Mucosa of stomach (tissue), 1 donor: ENCODE data around the gene SASH1.

Experiments
- H3K27me3 ChIP-seq: one replicate; pipeline ENCODE4 v1.7.0; 2013; ENCODE audit warnings: mild to moderate bottlenecking, low read length; ENCODE audit not compliant: control insufficient read depth, insufficient read depth
- H3K36me3 ChIP-seq: one replicate; pipeline ENCODE4 v1.7.0; 2013; ENCODE audit warnings: low read length; ENCODE audit not compliant: control insufficient read depth, insufficient read depth
- H3K4me1 ChIP-seq: one replicate; pipeline ENCODE4 v1.7.0; 2013; ENCODE audit warnings: mild to moderate bottlenecking, low read length; ENCODE audit not compliant: control insufficient read depth, insufficient read depth
- H3K4me3 ChIP-seq: one replicate; pipeline ENCODE4 v1.7.0; 2013; ENCODE audit warnings: low read length
- H3K9ac ChIP-seq: one replicate; pipeline ENCODE4 v1.7.0; 2013; ENCODE audit warnings: mild to moderate bottlenecking, low read length, moderate library complexity
- H3K9me3 ChIP-seq: one replicate; pipeline ENCODE4 v1.7.0; 2013; ENCODE audit warnings: mild to moderate bottlenecking, low read length, moderate library complexity; ENCODE audit not compliant: control insufficient read depth
- donor health status: Pancreatic carcinoma.

The SASH1 gene

DNA sequence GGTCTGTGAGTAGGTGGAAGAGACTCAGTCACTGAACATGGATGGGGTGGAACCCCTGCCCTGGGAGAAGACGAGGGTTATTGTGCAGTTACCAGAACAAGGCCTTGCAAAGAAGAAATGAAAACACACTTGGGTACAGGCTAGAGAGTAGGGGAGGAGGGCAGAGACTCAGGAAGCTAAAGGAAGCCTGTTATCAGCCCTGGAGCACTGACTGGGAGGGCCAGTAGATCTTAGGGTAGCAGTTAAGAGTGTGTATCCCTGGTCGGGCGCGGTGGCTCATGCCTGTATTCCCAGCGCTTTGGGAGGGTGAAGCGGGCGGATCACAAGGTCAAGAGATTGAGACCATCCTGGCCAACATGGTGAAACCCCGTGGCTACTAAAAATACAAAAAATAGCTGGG is 74.4 kb downstream of the SASH1 start:
- Histone ChIP-seq H3K4me1 (peaks cover 5% of the 10 kb centered on the region), H3K27me3 (no peaks in the 10 kb centered on the region), H3K9me3 (no peaks in the 10 kb centered on the region), H3K36me3 (no peaks in the 10 kb centered on the region), H3K9ac (no peak overlapping the region), H3K4me3 (no peak overlapping the region)

DNA sequence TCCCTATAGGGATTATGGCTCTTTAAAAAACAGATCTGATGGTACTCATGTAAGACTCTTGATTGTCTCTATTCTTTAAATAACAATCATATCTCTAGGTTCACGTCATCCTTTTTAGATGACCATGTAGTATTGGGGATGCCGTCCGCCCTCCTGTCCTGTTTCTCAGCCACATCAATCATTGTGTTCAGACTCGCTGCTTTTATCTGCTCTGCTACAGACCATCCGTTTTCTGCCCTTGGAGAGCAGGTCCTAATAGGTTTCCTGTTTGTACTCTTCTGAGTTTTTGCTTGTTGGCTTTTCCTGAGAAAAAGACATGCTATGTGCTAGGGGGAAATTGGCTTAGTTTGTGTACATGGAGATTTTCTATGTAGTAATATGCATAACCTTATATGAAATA is 76.8 kb downstream of the SASH1 start:
- Histone ChIP-seq H3K9ac (no peak overlapping the region), H3K4me1 (peaks cover 5% of the 10 kb centered on the region), H3K4me3 (no peak overlapping the region), H3K9me3 (no peaks in the 10 kb centered on the region), H3K36me3 (no peaks in the 10 kb centered on the region), H3K27me3 (no peaks in the 10 kb centered on the region)

GRCh38 chr6:148422085-148422484 is 79.4 kb downstream of the SASH1 start:
- no peak overlapping the region for H3K9ac ChIP-seq
- no peaks in the 10 kb centered on the region for H3K9me3 ChIP-seq
- H3K36me3 ChIP-seq: no peaks in the 10 kb centered on the region
- H3K4me3 ChIP-seq: no peak overlapping the region
- H3K4me1 ChIP-seq: no peaks in the 10 kb centered on the region
- H3K27me3 ChIP-seq: no peaks in the 10 kb centered on the region

GRCh38 chr6:148423133-148423532 is 80.5 kb downstream of the SASH1 start:
- Histone ChIP-seq H3K4me1 (no peaks in the 10 kb centered on the region), H3K9me3 (no peaks in the 10 kb centered on the region), H3K27me3 (no peaks in the 10 kb centered on the region), H3K4me3 (no peak overlapping the region), H3K36me3 (no peaks in the 10 kb centered on the region), H3K9ac (no peak overlapping the region)

DNA sequence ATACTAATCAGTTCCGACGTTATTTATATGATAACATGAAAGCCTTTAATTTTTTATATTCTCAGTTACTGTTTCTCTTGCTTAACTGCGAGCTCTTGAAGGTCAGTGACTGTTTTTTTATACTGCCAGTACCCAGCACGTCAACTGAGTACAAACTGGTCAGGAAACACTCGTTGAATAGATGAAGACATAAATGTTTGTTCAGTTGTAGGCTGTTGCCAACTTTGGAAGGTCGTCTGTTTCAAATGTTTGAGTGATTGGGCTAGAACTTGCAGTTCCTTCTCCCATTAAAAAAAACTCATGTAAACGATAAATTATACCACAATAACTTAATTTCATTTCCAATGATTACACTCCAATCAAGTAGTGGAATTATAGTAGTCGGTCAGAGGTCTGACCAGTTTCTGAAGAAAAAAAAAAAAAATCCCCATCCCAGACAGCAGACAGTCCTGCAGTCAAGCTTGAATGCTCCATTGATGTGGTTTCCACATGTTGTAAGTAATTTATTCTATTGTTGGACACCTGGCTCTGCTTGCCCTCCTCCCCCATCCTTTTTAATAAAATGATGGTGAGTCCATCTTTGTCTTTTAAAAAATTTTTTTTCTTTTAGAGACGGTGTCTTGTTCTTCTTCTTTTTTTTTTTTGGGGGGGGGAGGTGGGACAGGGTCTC is 81.1 kb downstream of the SASH1 start:
- H3K9ac ChIP-seq: no peak overlapping the region
- no peak overlapping the region for H3K4me3 ChIP-seq
- no peaks in the 10 kb centered on the region for H3K4me1 ChIP-seq

GRCh38 chr6:148425443-148425842 is 82.8 kb downstream of the SASH1 start:
- Histone ChIP-seq H3K9me3 (no peaks in the 10 kb centered on the region), H3K9ac (no peak overlapping the region), H3K4me3 (no peak overlapping the region), H3K4me1 (no peaks in the 10 kb centered on the region), H3K36me3 (no peaks in the 10 kb centered on the region), H3K27me3 (no peaks in the 10 kb centered on the region)

More for the DNA sequence above, 81.1 kb downstream of the SASH1 start:
- Histone ChIP-seq H3K36me3 (no peaks in the 10 kb centered on the region), H3K27me3 (no peaks in the 10 kb centered on the region), H3K9me3 (no peaks in the 10 kb centered on the region)

DNA sequence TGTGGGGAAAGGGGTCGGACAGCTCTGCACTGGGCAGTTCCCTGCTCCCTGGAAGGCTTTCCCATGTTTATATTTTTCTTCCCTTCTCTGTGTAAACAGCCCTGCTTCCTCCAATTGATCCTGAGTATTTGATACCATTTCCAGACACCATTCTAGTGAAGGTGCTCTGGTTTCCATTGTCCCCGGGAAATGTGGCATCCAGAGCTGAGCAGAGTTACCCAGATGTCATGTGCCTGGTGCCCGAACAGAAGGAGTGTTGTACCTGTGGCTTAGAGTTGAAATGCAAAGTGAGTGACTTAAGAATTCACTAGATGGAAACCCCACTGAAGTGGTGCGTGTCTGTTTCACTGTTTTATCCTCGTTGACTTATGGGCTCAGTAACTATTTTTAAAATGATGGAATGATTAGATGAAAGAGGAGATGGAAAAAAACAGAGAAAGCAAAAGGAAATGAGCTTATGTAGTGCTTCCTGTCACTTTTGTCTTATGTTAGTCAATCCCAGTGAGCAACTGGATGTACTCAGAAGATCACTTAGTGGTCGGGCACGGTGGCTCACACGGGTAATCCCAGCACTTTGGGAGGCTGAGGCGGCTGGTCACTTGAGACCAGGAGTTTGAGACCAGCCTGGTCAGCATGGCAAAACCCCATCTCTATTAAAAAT is 83.8 kb downstream of the SASH1 start:
- H3K9me3 ChIP-seq: no peaks in the 10 kb centered on the region
- H3K4me3 ChIP-seq: no peak overlapping the region
- no peak overlapping the region for H3K9ac ChIP-seq
- no peaks in the 10 kb centered on the region for H3K27me3 ChIP-seq
- no peaks in the 10 kb centered on the region for H3K4me1 ChIP-seq
- H3K36me3 ChIP-seq: no peaks in the 10 kb centered on the region

GRCh38 chr6:148427333-148427732 is 84.7 kb downstream of the SASH1 start:
- H3K27me3 ChIP-seq: no peaks in the 10 kb centered on the region
- no peaks in the 10 kb centered on the region for H3K36me3 ChIP-seq
- H3K4me1 ChIP-seq: peaks cover under 1% of the 10 kb centered on the region
- H3K9me3 ChIP-seq: no peaks in the 10 kb centered on the region
- H3K9ac ChIP-seq: no peak overlapping the region
- H3K4me3 ChIP-seq: no peak overlapping the region

GRCh38 chr6:148429423-148429822 is 86.8 kb downstream of the SASH1 start:
- peaks cover 5% of the 10 kb centered on the region for H3K4me1 ChIP-seq

GRCh38 chr6:148430897-148431296 is 88.3 kb downstream of the SASH1 start:
- H3K9ac ChIP-seq: no peak overlapping the region
- H3K36me3 ChIP-seq: no peaks in the 10 kb centered on the region
- H3K4me1 ChIP-seq: peaks cover 5% of the 10 kb centered on the region
- H3K27me3 ChIP-seq: no peaks in the 10 kb centered on the region
- no peaks in the 10 kb centered on the region for H3K9me3 ChIP-seq
- no peak overlapping the region for H3K4me3 ChIP-seq

More at GRCh38 chr6:148429423-148429822, 86.8 kb downstream of the SASH1 start:
- no peaks in the 10 kb centered on the region for H3K27me3 ChIP-seq
- H3K9ac ChIP-seq: no peak overlapping the region
- H3K9me3 ChIP-seq: no peaks in the 10 kb centered on the region
- no peaks in the 10 kb centered on the region for H3K36me3 ChIP-seq
- H3K4me3 ChIP-seq: no peak overlapping the region

GRCh38 chr6:148431413-148431812 is 88.8 kb downstream of the SASH1 start:
- Histone ChIP-seq H3K9me3 (no peaks in the 10 kb centered on the region), H3K4me3 (no peak overlapping the region), H3K36me3 (no peaks in the 10 kb centered on the region), H3K9ac (no peak overlapping the region), H3K27me3 (no peaks in the 10 kb centered on the region), H3K4me1 (peaks cover 5% of the 10 kb centered on the region)

DNA sequence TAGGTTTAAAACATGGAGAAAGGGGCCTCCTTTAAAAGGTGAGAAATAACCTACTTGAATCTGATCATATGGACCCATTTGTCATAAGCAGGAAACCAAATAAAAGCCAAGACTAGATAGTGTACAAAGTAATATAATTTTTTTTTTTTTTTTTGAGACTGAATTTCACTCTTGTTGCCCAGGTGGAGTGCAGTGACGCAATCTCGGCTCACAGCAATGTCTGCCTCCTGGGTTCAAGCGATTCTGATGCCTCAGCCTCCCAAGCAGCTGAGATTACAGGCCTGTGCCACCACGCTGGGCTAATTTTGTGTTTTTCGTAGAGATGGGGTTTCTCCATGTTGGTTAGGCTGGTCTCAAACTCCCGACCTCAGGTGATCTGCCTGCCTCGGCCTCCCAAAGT is 89.2 kb downstream of the SASH1 start:
- H3K9ac ChIP-seq: no peak overlapping the region
- H3K4me3 ChIP-seq: no peak overlapping the region
- H3K27me3 ChIP-seq: no peaks in the 10 kb centered on the region
- H3K36me3 ChIP-seq: no peaks in the 10 kb centered on the region
- no peaks in the 10 kb centered on the region for H3K9me3 ChIP-seq
- H3K4me1 ChIP-seq: peaks cover 5% of the 10 kb centered on the region
